PC-3 (cell line): ENCODE data around the gene GABRG3. TPM values are rescaled to one million over a fixed set of nuclear protein-coding genes. Genes with fewer than 3 reads are reported as not detected.

Source experiments
- ATAC-seq: fragments of 200-7000 bp; cut with Tn5 transposase; 2 replicates; pipeline ENCODE4 v1.9.1; 2020; ENCODE audit warnings: mild to moderate bottlenecking, moderate library complexity
- BruUV-seq: library from RNA; stranded (reverse); fragments of 400-500 nt; replicated peaks from 2 replicates; lab custom pipeline; 2021; lab: Mats Ljungman, UMichigan
- CTCF ChIA-PET: fragments of 300-600 bp; sonication (Branson Sonifier 250); formaldehyde crosslinking; loops from one replicate; lab custom pipeline; 2022; ENCODE audit warnings: antibody characterized with exemption; lab: Charles Lee
- POLR2A ChIA-PET: fragments of 300-600 bp; sonication (Branson Sonifier 250); formaldehyde crosslinking; loops from one replicate; lab custom pipeline; 2022; ENCODE audit warnings: antibody characterized with exemption; ENCODE audit not compliant: unreplicated experiment; lab: Charles Lee
- DNase-seq: peaks from one replicate; pipeline ENCODE4 v3.0.0-alpha.2; 2015
- H2AFZ ChIP-seq: fragments of 300-600 bp; sonication (generic); 2 replicates; pipeline ENCODE4 v1.6.0; 2016; ENCODE audit warnings: antibody characterized with exemption, low read length
- H3F3A ChIP-seq: fragments of 300-600 bp; sonication (generic); one replicate; pipeline ENCODE4 v1.6.0; 2017; ENCODE audit warnings: antibody characterized with exemption, low read length, control low read depth, mild to moderate bottlenecking; ENCODE audit not compliant: unreplicated experiment
- H3K27ac ChIP-seq: fragments of 300-600 bp; sonication (generic); 2 replicates; pipeline ENCODE4 v1.5.1; 2016; ENCODE audit warnings: mild to moderate bottlenecking, low read length
- H3K27me3 ChIP-seq: fragments of 300-600 bp; sonication (generic); 2 replicates; pipeline ENCODE4 v1.6.1; 2016; ENCODE audit warnings: low read length, mixed read lengths
- H3K36me3 ChIP-seq: fragments of 300-600 bp; sonication (generic); 2 replicates; pipeline ENCODE4 v1.6.1; 2016; ENCODE audit warnings: low read depth, mixed run types, low read length, mixed read lengths
- H3K4me1 ChIP-seq: fragments of 300-600 bp; sonication (generic); 2 replicates; pipeline ENCODE4 v1.5.1; 2016; ENCODE audit warnings: low read length; ENCODE audit not compliant: insufficient read depth
- H3K4me2 ChIP-seq: fragments of 300-600 bp; sonication (generic); 2 replicates; pipeline ENCODE4 v1.6.0; 2016; ENCODE audit warnings: low read length
- H3K4me3 ChIP-seq: fragments of 300-600 bp; sonication (generic); 2 replicates; pipeline ENCODE4 v1.5.1; 2016; ENCODE audit warnings: mild to moderate bottlenecking, low read length, mixed read lengths
- H3K79me2 ChIP-seq: fragments of 300-600 bp; sonication (generic); 2 replicates; pipeline ENCODE4 v1.6.1; 2017; ENCODE audit warnings: low read length, mixed read lengths
- H3K9ac ChIP-seq: fragments of 300-600 bp; sonication (generic); 2 replicates; pipeline ENCODE4 v1.6.0; 2016; ENCODE audit warnings: mild to moderate bottlenecking, low read length
- H3K9me2 ChIP-seq: fragments of 300-600 bp; sonication (generic); replicated peaks from 2 replicates; pipeline ENCODE4 v1.6.1; 2016; ENCODE audit warnings: mixed run types, low read length, mixed read lengths
- H3K9me3 ChIP-seq: fragments of 300-600 bp; sonication (generic); 2 replicates; pipeline ENCODE4 v1.6.1; 2016; ENCODE audit warnings: low read length, mixed read lengths
- H4K20me1 ChIP-seq: fragments of 300-600 bp; sonication (generic); 2 replicates; pipeline ENCODE4 v1.6.1; 2016; ENCODE audit warnings: low read length, mixed read lengths
- CTCF ChIP-seq: fragments of 300-600 bp; sonication (generic); conservative IDR thresholded peaks from 2 replicates; pipeline ENCODE4 v1.5.1; 2017; ENCODE audit warnings: antibody characterized with exemption, low read depth, mild to moderate bottlenecking, low read length
- EZH2 ChIP-seq: fragments of 300-600 bp; sonication (generic); IDR thresholded peaks from one replicate; pipeline ENCODE4 v1.6.1; 2017; ENCODE audit warnings: antibody characterized with exemption, mild to moderate bottlenecking, low read length; ENCODE audit not compliant: unreplicated experiment
- EZH2phosphoT487 ChIP-seq: fragments of 300-600 bp; sonication (generic); IDR thresholded peaks from 2 replicates; pipeline ENCODE4 v1.6.1; 2018; ENCODE audit warnings: mild to moderate bottlenecking, antibody characterized with exemption, low read length, borderline replicate concordance
- intact Hi-C: fragments of 100-400 bp; cut with micrococcal nuclease; formaldehyde crosslinking; loops from 2 replicates; pipeline ENCODE4 v1.9.0; 2023
- total RNA-seq: library from RNA; depleted of rRNA; stranded (reverse); fragments of >200 nt; gene quantifications from 2 replicates; pipeline ENCODE4 v1.2.3, GENCODE V29; 2014

GABRG3 gene
- total RNA-seq, 1 experiment from 2014 or later = 0.11 TPM

- TF ChIP-seq CTCF (no peak), EZH2 (no peak), EZH2phosphoT487 (no peak)
- intact Hi-C loops = no loop called here
- BruUV-seq = no TSS peak
- Histone ChIP-seq H3K79me2 (no peaks in the 10 kb centered on the region), H3K36me3 (no peaks in the 10 kb centered on the region), H3K27me3 (no peaks in the 10 kb centered on the region), H3K4me1 (no peaks in the 10 kb centered on the region), H3K27ac (no peak overlapping the region), H3F3A (no peaks in the 10 kb centered on the region), H3K4me2 (no peak overlapping the region), H3K9ac (no peak overlapping the region), H4K20me1 (no peaks in the 10 kb centered on the region), H3K9me2 (no peaks in the 10 kb centered on the region), H2AFZ (no peak overlapping the region), H3K4me3 (no peak overlapping the region), H3K9me3 (peaks cover 16% of the 10 kb centered on the region; the same call in 1 of the 2 replicates)
- no peak for DNase-seq
- ChIA-PET POLR2A (no interaction called here), CTCF (no interaction called here)
- no peak for ATAC-seq
These were observed 462.6 kb downstream of the GABRG3 start for GRCh38 chr15:27433604-27434003.

- no peak for DNase-seq
- no peak for TF ChIP-seq CTCF
- CTCF ChIA-PET = no interaction called here
- intact Hi-C loops = no loop called here
- H3K4me1 ChIP-seq = no peaks in the 10 kb centered on the region
- H3K27ac ChIP-seq = no peak overlapping the region
- H3K36me3 ChIP-seq = no peaks in the 10 kb centered on the region
- no peaks in the 10 kb centered on the region for H3K27me3 ChIP-seq
- H3K9me2 ChIP-seq = no peaks in the 10 kb centered on the region
- no peaks in the 10 kb centered on the region for H3F3A ChIP-seq
- no peak overlapping the region for H3K9ac ChIP-seq
- H3K4me2 ChIP-seq = no peak overlapping the region
- no peak overlapping the region for H2AFZ ChIP-seq
- no peak overlapping the region for H3K4me3 ChIP-seq
- POLR2A ChIA-PET = no interaction called here
- H3K9me3 ChIP-seq = peaks cover 6% of the 10 kb centered on the region
- no TSS peak for BruUV-seq
- no peaks in the 10 kb centered on the region for H4K20me1 ChIP-seq
- ATAC-seq = no peak
- H3K79me2 ChIP-seq = no peaks in the 10 kb centered on the region
These were observed 467.7 kb downstream of the GABRG3 start for GRCh38 chr15:27438403-27439375.

GRCh38 chr15:27441120-27441519, 470.1 kb downstream of the GABRG3 start:
- no peak for ATAC-seq
- Histone ChIP-seq H3K4me1 (no peaks in the 10 kb centered on the region), H3K4me2 (no peak overlapping the region), H2AFZ (no peak overlapping the region), H3K9me3 (peaks cover 16% of the 10 kb centered on the region), H3K9ac (no peak overlapping the region), H3K27me3 (no peaks in the 10 kb centered on the region), H3F3A (no peaks in the 10 kb centered on the region), H4K20me1 (no peaks in the 10 kb centered on the region), H3K79me2 (no peaks in the 10 kb centered on the region), H3K4me3 (no peak overlapping the region), H3K36me3 (no peaks in the 10 kb centered on the region; the same call in 1 of the 2 replicates), H3K9me2 (no peaks in the 10 kb centered on the region), H3K27ac (no peak overlapping the region)
- CTCF ChIA-PET = no interaction called here
- POLR2A ChIA-PET = no interaction called here
- TF ChIP-seq EZH2phosphoT487 (no peak), CTCF (no peak), EZH2 (no peak)
- intact Hi-C loops = no loop called here
- DNase-seq = no peak
- BruUV-seq = no TSS peak
